ENCODE measurements around the gene PPP3R1.

The PPP3R1 gene

GRCh38 chr2:68234405-68234804 lies 17.9 kb downstream of the PPP3R1 start:
- no peak for DNase-seq

DNA sequence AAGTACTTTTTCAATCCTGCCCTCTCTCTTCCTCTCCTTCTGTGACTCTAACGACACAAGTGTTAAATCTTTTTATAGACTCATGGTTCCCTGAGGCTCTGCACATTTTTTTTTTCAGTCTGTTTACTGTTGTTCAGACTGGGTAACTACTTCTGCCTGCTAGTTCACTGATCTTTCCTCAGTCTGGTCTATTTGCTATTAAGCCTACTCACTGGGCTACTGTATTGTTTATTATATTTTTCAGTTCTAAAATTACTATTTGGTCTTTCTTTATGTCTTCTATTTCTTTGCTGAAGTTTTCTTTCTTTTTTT lies 21.3 kb downstream of the PPP3R1 start:
- no peak for DNase-seq

DNA sequence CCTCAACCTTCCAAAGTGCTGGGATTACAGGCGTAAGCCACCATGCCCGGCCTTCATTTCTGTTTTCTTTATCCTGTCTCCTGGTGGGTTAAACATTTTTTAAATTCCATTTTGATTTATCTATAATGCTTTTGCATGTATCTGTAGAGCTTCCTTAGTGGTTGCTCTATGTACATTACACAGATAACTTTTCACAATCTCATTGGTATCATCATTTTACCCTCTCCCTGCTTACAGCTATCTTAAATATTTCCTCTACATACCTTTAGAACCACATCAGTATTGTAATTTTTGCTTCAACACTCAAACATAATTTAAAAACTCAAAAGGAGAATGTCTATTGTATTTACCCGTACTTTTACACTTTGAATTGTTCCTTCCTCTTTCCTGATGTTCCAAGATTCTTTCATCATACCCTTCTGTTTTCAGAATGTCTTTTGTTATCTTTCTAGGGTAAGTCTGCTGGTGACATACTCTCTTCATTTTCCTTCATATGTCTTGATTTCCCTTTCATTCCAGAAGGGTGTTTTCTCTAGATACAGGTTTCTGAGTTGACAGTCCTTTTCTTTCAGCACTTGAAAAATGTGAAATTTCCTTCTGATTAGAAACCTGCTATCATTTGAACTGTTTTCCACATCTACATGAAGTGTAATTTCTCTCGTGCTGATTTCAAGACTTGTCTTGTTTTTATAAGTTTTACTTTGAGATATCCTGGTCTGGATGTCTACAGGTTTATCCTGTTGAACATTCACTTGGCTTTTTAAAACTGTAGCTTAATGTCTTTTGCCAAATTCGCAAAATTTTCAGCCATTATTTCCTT lies 21.9 kb downstream of the PPP3R1 start:
- no peak for DNase-seq

GRCh38 chr2:68226794-68227193 lies 25.5 kb downstream of the PPP3R1 start:
- no peak for DNase-seq

GRCh38 chr2:68225119-68225632 lies 27.2 kb downstream of the PPP3R1 start:
- DNase-seq, result peak in 3 of 56 donors; percentile 1 to 5 (median 4)

- no peak for DNase-seq
Observed at GRCh38 chr2:68223419-68223818, 28.9 kb downstream of the PPP3R1 start.

DNA sequence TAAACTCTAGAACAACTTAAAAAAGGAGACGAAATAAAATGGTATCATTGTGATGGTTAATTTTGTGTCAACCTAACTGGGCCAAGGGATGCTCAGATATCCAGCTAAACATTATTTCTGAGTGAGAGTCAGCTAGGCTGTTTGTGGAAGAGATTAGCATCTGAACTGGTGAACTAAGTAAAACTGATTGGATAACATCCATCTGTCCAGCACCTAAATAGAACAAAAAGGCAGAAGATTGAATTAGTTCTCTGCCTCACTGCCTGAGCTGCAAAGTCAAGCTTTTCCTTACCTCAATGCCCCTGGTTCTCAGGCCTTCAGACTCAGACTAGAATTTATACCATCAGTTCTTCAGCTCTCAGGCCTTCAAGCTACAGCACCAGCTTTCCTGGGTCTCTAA lies 30.0 kb downstream of the PPP3R1 start:
- DNase-seq, result no peak

DNA sequence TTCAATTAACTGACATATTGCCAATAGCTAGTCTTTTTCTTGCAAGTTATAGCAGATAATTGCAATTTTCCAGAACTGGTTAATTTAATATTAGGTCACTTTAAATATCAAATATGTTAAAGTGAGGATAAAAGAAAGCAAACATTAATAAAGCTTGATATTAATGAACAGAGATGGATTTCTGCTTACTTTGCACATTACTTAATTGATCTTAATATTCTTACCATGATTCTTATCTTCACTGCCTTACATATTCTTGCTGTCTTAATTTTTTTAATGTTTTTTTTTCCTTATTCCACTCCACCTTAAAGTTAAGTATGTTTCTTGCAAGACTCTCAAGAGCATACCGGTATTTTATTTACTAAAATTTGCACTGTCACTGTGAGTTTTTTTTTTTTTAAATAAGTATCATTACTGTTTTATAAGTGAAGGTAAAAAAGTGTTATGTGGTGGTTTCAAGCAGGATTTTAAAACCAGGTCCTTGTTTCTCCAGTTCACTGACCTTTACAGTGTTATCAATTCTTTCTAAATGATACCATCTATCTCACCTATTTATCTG lies 33.9 kb downstream of the PPP3R1 start:
- DNase-seq, result no peak

DNA sequence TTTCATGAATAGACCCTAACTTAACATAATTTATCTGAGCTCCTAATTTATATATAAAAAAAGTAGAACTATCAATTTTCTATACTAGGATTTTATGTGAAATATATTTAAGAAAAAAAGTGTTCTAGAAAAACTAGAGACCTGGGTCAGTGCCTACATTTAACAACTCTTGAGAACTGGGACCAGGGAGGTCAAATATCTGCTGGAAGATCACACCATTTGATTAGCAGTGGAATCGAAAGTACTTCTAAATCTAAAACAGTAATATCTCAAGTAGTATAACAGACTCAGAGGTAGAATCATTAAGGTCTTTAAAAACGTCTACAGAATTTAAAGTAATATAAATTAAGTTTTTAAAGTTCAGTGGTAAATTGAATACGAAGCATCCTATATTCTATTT lies 34.6 kb downstream of the PPP3R1 start:
- DNase-seq, result no peak

- no peak for DNase-seq
Observed at GRCh38 chr2:68216454-68217310, 35.6 kb downstream of the PPP3R1 start.

GRCh38 chr2:68214381-68214780 lies 38.0 kb downstream of the PPP3R1 start:
- no peak for DNase-seq

DNA sequence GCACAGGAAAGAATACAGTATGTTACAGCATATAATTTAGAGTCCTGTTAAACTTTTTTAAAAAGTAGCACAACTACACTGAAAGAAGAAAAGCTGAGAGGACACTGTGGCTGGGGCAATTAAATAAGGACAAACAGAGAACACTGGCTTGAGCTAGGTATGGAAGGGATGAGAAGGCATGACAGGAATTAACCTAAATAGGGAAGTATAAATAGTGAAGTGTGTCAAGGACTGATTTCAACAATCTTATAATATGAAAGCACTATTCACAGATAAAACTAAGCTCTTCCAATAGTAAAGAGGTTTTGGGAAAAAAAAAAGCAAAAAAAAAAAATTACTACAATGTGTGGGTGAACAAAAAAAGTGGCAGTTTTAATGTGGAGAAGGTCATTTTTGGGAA lies 45.5 kb downstream of the PPP3R1 start:
- no peak for DNase-seq

GRCh38 chr2:68203587-68203986 lies 48.7 kb downstream of the PPP3R1 start:
- DNase-seq, result no peak

GRCh38 chr2:68200157-68200787 lies 52.1 kb downstream of the PPP3R1 start:
- DNase-seq, result no peak

GRCh38 chr2:68196120-68196716 lies 56.1 kb downstream of the PPP3R1 start:
- DNase-seq, result peak in 7 of 56 donors; percentile 0 to 60 (median 11)

- DNase-seq, result no peak
Observed at GRCh38 chr2:68195096-68195495, 57.2 kb downstream of the PPP3R1 start.

GRCh38 chr2:68193787-68194372 lies 58.5 kb downstream of the PPP3R1 start:
- DNase-seq, result no peak

DNA sequence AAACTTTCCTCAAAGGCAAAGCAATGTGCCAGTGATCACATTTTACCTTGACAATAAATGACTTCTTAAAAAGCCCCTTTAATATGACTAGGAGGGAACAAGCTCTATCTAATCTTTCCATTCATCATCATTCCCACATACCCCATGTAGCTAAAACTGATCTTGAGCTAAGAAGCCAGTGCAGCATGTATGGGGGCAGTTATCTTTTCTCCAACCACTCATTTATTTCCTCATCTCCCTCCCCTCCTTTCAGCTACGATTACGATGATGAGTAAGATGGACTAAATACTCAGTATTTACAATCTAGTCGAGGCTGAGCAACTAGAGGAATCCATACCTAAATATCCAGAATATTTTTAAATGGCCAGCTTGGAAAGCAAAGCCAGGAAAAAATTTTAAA lies 59.2 kb downstream of the PPP3R1 start:
- DNase-seq, result no peak

- DNase-seq, result no peak
Observed at GRCh38 chr2:68190991-68191731, 61.2 kb downstream of the PPP3R1 start.

Measured in amygdala (tissue), 56 donors.